DND-41 (cell line): ENCODE data around the gene RIMKLB.

Experiments
- EZH2 ChIP-seq: IDR thresholded peaks from 3 replicates; pipeline ENCODE4 v1.6.1; 2012; ENCODE audit warnings: borderline replicate concordance, low read depth, mild to moderate bottlenecking, moderate library complexity, low read length, inconsistent platforms; ENCODE audit not compliant: severe bottlenecking
- TF ChIP-seq, protein P1 (sequence below): IDR thresholded peaks from 2 replicates; pipeline ENCODE4 v1.5.1; 2012; ENCODE audit warnings: borderline replicate concordance, low read length, moderate library complexity, mild to moderate bottlenecking; ENCODE audit not compliant: poor library complexity, severe bottlenecking; ENCODE audit errors: extremely low read depth

DNA sequence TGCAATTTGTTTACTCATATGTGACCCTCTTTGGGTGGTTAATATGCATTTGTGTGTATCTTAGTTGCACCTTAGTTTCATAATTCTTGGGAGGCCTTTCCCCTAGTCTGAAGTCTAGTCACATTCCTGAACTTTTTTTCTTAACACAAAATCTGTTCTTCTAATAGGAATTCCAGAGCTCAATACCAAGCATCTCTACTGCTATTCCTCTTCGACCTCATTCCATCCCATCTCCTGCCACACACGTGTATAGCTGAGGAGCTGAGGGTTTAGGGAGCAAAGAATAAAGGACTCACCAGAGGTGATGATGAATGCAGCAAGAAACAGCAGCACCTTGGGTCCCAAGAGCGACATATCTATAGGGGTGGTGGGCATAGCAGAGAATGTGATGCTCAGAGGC lies 36.0 kb upstream of the RIMKLB start:
- TF ChIP-seq, protein P1, sequence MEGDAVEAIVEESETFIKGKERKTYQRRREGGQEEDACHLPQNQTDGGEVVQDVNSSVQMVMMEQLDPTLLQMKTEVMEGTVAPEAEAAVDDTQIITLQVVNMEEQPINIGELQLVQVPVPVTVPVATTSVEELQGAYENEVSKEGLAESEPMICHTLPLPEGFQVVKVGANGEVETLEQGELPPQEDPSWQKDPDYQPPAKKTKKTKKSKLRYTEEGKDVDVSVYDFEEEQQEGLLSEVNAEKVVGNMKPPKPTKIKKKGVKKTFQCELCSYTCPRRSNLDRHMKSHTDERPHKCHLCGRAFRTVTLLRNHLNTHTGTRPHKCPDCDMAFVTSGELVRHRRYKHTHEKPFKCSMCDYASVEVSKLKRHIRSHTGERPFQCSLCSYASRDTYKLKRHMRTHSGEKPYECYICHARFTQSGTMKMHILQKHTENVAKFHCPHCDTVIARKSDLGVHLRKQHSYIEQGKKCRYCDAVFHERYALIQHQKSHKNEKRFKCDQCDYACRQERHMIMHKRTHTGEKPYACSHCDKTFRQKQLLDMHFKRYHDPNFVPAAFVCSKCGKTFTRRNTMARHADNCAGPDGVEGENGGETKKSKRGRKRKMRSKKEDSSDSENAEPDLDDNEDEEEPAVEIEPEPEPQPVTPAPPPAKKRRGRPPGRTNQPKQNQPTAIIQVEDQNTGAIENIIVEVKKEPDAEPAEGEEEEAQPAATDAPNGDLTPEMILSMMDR = no peak
- no peak for TF ChIP-seq EZH2
